ENCODE results near the gene WDFY2. TPM values are rescaled to one million over a fixed set of nuclear protein-coding genes. Genes with fewer than 3 reads are reported as not detected.

WDFY2 gene
- total RNA-seq, 1 donor: 19.0 TPM

DNA sequence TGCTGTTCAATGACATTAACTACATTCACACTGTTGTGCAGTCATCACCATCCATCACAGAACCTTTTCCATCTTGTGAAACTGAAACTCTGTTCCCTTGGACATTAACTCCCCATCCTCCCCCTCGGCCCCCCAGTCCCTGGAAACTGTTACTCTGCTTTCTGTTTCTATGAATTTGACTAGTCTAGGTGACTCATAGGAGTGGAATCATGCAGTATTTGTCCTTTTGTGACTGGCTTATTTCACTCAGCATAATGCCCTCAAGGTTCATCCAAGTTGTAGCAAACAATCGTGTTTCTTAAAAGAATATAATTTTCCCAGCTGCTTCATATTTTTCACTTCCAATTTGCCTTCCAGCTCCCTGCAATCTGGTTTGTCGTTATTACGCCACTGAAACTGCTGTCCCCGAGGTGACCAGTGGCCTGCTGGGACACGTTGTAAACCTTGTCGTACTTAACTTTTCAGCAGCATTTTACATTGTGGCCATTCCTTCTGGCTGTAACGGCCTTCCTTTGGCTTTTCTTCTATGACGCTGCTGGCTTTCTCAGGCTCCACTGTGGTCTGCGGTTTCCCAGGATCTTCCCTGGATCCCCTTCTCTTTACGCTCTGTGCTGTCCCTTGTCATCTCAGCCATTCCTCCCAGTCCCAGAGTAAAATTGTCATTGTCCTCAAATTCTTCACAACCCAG lies 145.7 kb downstream of the WDFY2 start:
- H3K27me3 ChIP-seq (ENCODE audit: insufficient read depth, low read length): no peaks in the 10 kb centered on the region
- H3K9me3 ChIP-seq (ENCODE audit: low read depth, low read length): no peaks in the 10 kb centered on the region
- H3K4me1 ChIP-seq (ENCODE audit: insufficient read depth, low read length): peaks cover 13% of the 10 kb centered on the region
- H3K4me3 ChIP-seq (ENCODE audit: low read length): no peak overlapping the region

DNA sequence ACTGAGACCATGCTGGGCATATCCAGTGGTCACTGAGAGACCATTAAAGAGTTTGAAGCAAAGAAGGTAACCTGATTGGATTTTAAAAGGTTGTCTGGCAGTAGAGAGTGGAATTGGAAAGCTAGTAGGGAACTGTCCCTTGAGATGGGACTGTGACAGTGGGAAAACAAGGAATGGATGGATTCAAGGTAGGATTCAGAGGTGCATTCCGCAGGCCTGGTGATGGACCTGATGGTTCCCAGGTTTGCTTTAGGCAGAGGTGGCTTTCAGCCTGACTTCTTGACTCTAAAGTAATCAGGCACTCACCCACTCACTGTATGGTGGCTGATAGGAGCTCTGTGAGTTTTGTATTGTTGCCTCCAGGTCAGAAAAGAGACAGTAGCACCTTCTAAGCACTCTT lies 146.7 kb downstream of the WDFY2 start:
- no peak overlapping the region for H3K4me3 ChIP-seq (ENCODE audit: low read length)
- no peaks in the 10 kb centered on the region for H3K9me3 ChIP-seq (ENCODE audit: low read depth, low read length)

DNA sequence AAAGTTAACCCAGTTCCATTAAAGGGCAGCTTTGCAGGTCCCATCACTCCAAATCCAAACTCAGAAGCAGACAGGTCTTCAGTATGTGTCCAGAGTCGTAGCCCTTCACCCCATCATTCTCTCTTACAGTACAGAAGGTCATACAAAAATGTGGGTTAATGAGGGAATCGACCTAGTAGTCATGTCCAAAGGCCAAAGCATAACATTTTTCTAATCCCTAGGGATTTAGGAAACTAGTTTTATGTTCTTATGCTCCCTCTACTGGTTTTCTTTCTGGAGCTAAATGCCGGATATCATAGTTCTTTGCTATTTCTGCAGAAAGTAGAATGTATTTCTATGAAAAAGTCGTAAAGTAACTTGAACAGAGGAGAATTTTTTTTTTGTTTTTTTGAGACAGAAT lies 147.5 kb downstream of the WDFY2 start:
- H3K4me3 ChIP-seq (ENCODE audit: low read length): no peak overlapping the region
- H3K9me3 ChIP-seq (ENCODE audit: low read depth, low read length): no peaks in the 10 kb centered on the region
- peaks cover 13% of the 10 kb centered on the region for H3K4me1 ChIP-seq (ENCODE audit: insufficient read depth, low read length)
- no peaks in the 10 kb centered on the region for H3K27me3 ChIP-seq (ENCODE audit: insufficient read depth, low read length)

More for the DNA sequence above, 146.7 kb downstream of the WDFY2 start:
- Histone ChIP-seq H3K4me1 (ENCODE audit: insufficient read depth, low read length) (peaks cover 13% of the 10 kb centered on the region), H3K27me3 (ENCODE audit: insufficient read depth, low read length) (no peaks in the 10 kb centered on the region)

DNA sequence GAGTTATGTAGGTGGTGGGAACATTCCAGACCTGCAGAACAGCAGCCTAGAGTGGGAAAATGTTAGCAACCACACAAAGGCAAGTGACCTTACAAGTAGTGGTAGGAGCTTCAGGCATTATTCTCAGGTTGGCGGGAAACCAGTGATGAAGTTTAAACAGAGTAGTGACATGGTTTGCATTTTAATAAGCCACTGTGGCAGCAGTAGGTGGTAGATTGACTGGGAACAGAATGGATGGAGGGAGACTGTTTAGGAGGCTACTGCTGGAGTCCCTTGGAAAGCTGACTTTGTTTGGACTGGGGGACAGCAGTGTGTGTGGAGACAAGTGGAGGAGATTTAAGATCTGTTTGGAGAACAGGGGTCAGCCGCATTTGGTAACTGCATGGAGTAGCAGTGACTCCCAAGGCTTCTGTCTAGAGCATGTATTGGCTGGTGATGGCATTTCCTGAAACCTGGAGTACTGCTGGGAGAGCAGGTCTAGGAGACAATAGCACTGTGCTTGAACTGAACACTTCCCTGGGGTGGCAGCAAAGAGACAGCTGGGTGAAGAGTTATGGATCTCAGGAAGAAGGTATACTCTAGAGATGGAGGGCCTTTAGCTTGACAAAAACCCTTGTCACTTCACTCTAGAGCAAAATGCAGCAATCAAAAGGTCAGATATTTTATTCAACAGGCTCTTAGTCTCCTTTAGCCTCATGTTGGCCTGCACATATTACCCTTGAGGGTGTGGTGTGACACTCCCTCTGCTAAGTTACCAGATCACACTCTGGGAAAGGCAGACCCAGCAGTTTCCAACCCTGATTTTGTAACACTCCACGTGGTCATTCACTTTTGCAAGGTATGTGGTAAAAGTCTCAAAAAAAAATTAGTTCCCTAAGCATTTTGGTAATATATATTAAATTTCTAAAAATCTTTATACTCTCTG lies 149.4 kb downstream of the WDFY2 start:
- H3K27me3 ChIP-seq (ENCODE audit: insufficient read depth, low read length): no peaks in the 10 kb centered on the region
- no peaks in the 10 kb centered on the region for H3K9me3 ChIP-seq (ENCODE audit: low read depth, low read length)

DNA sequence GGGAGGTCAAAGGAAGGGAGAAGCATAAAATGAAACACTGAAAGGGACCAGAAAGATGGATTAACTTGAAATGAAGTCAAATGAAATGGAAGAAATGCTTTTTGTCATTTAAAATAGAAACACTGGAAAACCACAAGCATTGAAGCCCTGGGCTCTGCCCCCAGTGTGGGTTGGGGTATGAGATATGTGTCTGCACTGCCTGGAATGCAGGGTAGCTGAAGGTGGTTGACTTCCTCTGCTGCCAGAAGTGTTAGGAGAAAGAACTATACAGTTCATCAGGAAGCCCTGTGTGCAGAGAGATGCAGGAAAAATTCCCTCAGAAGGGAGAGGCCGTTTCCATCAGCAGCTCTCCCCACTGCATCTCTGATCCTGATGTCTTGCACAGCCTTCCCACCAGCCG lies 150.5 kb downstream of the WDFY2 start:
- H3K9me3 ChIP-seq (ENCODE audit: low read depth, low read length): no peaks in the 10 kb centered on the region
- peaks cover 9% of the 10 kb centered on the region for H3K4me1 ChIP-seq (ENCODE audit: insufficient read depth, low read length)
- H3K27me3 ChIP-seq (ENCODE audit: insufficient read depth, low read length): no peaks in the 10 kb centered on the region
- no peak overlapping the region for H3K4me3 ChIP-seq (ENCODE audit: low read length)

More for the DNA sequence above, 149.4 kb downstream of the WDFY2 start:
- H3K4me3 ChIP-seq (ENCODE audit: low read length): no peak overlapping the region
- H3K4me1 ChIP-seq (ENCODE audit: insufficient read depth, low read length): peaks cover 13% of the 10 kb centered on the region

DNA sequence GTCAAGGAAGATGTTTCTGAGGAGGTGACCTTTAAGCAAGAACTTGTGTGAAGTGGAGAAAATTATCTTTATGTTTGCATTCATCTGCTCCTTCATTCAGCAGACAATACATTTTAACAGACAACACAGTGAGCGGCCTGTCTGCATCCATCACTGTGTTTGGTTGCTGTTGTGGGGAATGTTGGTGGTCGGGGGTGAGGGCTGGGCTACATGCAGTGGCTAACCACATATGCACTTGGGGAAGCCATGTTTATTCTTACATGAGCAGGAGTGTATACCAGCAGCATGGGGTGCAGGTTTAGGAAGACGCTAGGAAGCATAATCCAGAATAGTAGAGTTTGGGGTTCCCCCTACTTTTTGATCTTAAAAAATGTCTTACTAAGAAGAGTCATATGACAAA lies 153.3 kb downstream of the WDFY2 start:
- Histone ChIP-seq H3K4me1 (ENCODE audit: insufficient read depth, low read length) (peaks cover 9% of the 10 kb centered on the region), H3K9me3 (ENCODE audit: low read depth, low read length) (no peaks in the 10 kb centered on the region), H3K4me3 (ENCODE audit: low read length) (no peak overlapping the region), H3K27me3 (ENCODE audit: insufficient read depth, low read length) (no peaks in the 10 kb centered on the region)

DNA sequence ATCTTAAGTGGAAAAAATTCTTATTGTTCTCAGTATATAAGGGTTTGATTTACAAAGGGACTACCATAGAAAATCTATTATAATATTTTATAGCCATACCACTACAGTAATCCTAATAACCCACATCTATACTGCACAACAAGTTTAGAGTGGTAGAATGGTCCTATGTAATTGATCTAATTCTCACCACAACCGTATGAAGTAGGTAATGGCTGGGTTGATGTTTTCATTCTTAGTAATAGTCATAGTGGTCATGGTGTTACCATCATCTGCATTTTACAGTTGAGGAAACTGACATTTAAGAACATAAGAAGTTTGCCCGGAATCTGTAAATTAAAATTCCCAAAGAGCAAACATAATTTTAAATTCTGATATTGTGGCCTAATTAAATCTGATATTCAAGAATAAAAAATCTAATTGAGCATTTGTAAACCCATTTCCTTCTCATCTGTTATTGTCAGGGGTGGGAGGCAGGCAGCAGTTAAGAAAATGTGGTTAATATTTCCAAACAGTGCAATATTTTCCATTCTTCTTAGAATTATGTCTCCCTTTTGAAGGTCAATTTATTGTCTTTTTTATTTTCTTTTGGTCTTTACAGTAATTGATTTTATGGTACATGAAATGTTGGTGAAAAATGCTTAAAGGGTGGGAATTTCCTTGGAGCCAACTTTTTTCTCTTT lies 154.1 kb downstream of the WDFY2 start:
- no peaks in the 10 kb centered on the region for H3K27me3 ChIP-seq (ENCODE audit: insufficient read depth, low read length)
- no peak overlapping the region for H3K4me3 ChIP-seq (ENCODE audit: low read length)
- no peaks in the 10 kb centered on the region for H3K9me3 ChIP-seq (ENCODE audit: low read depth, low read length)
- H3K4me1 ChIP-seq (ENCODE audit: insufficient read depth, low read length): peaks cover 7% of the 10 kb centered on the region

DNA sequence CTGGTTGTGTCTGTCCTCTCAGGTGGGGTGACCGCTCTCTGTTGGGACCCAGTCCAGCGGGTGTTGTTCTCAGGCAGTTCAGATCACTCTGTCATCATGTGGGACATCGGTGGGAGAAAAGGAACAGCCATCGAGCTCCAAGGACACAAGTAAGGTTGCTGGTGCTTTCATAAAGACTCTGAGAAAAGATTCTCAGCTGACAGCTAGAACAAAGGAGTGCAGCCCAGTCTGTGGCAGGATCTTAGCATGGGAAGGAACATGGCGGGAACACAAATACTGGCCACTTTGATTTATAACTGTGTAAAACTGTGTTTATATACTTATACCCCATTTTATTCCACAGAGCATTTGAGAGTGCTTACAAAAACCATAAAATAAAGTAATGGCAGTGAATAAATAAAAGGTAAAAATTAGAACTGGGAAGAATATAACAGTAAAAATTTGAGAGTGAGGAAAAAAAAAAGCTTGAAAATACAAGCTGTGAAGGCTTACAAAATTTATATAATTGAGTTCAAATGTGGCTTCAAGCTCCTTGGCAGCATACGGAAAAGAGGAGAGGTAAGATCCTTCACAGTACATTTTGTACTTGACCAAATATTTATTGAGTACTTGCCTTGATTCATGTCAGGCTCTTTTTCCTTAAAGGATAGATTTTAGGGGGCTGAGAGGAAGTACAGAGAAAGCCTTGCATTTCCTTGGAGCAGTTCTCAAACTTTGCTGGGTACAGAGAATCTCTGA lies 154.9 kb downstream of the WDFY2 start:
- H3K9me3 ChIP-seq (ENCODE audit: low read depth, low read length): no peaks in the 10 kb centered on the region
- H3K4me1 ChIP-seq (ENCODE audit: insufficient read depth, low read length): no peaks in the 10 kb centered on the region
- H3K27me3 ChIP-seq (ENCODE audit: insufficient read depth, low read length): no peaks in the 10 kb centered on the region
- H3K4me3 ChIP-seq (ENCODE audit: low read length): no peak overlapping the region

DNA sequence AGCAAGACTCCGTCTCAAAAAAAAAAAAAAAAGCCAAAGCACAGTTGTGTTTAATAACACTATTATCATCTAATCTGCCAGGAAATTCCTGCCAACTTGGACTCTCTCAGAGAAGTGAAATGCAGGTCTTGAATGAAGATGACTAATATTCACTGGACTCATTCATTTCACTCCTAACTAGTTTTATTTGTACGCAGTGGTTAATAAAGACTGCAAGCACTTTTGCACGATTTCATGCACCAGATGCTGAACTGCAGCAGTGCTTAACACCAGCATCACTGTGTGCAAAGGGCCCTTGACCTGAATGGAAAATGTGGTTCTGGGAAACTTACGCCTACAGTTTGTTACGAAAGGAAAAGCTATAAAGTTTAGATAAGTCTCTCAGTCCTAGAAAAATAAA lies 156.4 kb downstream of the WDFY2 start:
- H3K9me3 ChIP-seq (ENCODE audit: low read depth, low read length): no peaks in the 10 kb centered on the region
- no peak overlapping the region for H3K4me3 ChIP-seq (ENCODE audit: low read length)
- no peaks in the 10 kb centered on the region for H3K27me3 ChIP-seq (ENCODE audit: insufficient read depth, low read length)
- H3K4me1 ChIP-seq (ENCODE audit: insufficient read depth, low read length): no peaks in the 10 kb centered on the region

DNA sequence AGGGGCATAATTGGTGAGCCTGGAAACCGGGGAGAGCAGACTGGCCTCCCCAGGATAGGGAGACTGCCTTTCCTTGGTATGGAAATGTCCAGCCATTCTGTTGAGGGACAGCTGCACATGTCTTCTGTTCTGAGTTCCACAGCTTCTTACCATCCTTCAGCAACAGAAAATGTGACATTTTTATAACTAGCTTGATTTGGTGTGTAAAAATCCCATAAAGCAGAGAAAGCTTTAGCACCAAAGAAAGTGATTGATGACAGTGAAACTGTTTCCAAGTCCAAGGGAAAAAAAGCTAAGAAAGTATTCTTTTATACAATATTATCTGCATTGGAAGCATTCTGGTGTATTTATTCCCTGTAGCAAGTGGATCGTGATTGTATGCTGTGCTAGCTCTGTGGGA lies 157.8 kb downstream of the WDFY2 start:
- no peak overlapping the region for H3K4me3 ChIP-seq (ENCODE audit: low read length)
- H3K9me3 ChIP-seq (ENCODE audit: low read depth, low read length): no peaks in the 10 kb centered on the region
- no peaks in the 10 kb centered on the region for H3K4me1 ChIP-seq (ENCODE audit: insufficient read depth, low read length)
- H3K27me3 ChIP-seq (ENCODE audit: insufficient read depth, low read length): no peaks in the 10 kb centered on the region

DNA sequence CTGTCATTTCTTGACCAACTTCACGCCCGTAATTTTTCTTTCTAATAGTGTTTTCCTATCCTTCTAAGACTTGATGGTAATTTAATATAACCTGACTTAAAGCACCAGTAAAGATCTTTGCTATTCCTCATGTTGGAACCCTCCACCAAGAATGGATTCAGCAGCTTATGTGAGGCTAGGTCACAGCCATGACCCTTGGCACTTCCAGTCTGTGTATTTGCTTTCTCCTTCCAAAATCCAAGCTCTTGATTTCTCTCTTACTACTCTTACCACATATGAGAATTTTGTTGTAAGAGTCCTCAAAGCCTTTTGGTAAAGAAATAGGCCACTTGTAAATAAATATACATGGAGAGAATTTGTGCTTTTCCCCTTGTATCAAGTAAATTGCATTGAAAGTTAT lies 158.3 kb downstream of the WDFY2 start:
- Histone ChIP-seq H3K9me3 (ENCODE audit: low read depth, low read length) (peaks cover 5% of the 10 kb centered on the region), H3K27me3 (ENCODE audit: insufficient read depth, low read length) (no peaks in the 10 kb centered on the region), H3K4me3 (ENCODE audit: low read length) (no peak overlapping the region), H3K4me1 (ENCODE audit: insufficient read depth, low read length) (no peaks in the 10 kb centered on the region)

DNA sequence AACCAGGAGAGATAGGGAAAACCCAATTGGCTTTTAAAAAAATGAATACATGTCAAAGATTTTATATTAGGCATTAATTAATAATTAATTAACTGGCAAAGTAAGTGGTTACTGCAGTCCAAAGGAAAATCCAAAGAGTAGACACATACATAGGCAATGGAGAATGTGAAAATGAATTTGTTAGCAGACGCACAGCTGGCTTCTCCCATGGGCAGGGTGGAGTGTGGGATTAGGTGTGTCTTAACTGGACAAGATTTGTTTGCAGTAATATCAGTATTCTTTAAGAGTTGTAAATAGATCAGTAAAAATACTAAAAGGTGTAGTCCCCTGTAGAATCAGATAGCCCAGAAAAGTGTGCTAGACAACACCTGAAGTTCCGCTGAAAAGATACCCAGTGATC lies 161.0 kb downstream of the WDFY2 start:
- no peaks in the 10 kb centered on the region for H3K4me1 ChIP-seq (ENCODE audit: insufficient read depth, low read length)
- H3K4me3 ChIP-seq (ENCODE audit: low read length): no peak overlapping the region
- no peaks in the 10 kb centered on the region for H3K27me3 ChIP-seq (ENCODE audit: insufficient read depth, low read length)
- peaks cover 15% of the 10 kb centered on the region for H3K9me3 ChIP-seq (ENCODE audit: low read depth, low read length)

DNA sequence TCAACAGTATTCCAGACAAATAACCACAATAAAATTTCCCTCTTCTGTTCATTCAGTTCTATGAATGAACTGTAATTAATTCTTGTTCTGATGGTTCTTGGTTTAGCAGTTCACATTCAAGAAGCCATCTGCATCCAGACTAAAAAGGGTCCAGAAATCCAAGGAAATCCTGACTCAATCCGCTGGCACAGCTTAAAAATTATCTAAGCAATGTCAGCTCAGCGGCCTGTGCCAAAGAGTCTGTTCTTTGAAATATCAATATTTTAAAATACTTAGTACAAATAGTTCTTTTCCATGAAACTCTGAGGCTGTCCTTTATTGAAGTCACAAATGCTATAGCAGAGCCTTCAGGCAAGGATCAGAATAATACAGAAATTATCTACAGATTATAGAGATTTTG lies 162.5 kb downstream of the WDFY2 start:
- Histone ChIP-seq H3K4me3 (ENCODE audit: low read length) (no peak overlapping the region), H3K9me3 (ENCODE audit: low read depth, low read length) (peaks cover 15% of the 10 kb centered on the region), H3K4me1 (ENCODE audit: insufficient read depth, low read length) (no peaks in the 10 kb centered on the region), H3K27me3 (ENCODE audit: insufficient read depth, low read length) (no peaks in the 10 kb centered on the region)

DNA sequence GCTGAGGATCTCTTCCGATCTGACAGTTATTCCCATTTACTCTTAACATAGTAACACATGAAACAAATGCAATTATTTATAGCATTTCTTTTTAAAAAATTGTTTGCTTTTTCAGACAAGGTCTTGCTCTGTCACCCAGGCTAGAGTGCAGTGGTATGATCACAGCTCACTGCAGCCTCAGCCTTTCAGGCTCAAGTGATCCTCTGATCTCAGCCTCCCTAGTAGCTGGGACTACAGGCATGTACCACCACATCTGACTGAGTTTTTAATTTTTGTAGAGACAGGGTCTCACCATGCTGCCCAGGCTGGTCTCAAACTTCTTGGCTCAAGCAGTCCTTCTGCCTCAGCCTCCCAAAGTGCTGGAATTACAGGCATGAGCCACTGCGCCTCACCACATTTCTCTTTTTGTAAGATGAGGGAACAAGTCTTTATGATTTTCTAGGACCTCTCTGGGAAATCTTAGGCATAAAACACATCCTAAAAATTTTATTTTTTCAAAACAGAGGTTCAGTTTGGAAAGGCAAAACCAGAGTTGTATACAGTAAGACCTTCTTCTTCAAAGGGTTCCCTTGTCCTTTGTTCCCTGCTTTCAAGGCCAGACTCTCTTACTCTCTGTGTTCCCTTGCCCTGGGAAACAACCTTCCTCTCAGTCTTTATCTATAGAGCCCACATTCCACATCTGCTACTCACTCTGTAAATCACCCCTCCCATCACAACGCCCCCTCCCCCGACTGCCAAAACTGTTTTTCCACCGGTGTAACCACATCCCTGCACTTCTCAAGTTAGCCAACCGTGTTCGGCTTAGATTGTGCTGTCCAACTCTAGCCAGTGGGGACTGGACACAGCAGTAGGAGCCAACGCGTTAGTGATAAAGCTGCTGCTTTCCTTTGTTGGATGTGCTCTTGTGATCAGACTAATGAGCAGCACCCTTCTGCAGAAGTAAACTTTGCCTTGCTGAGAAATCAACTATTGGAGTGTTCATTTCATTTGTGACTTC lies 163.5 kb downstream of the WDFY2 start:
- Histone ChIP-seq H3K9me3 (ENCODE audit: low read depth, low read length) (peaks cover 15% of the 10 kb centered on the region), H3K4me1 (ENCODE audit: insufficient read depth, low read length) (no peaks in the 10 kb centered on the region), H3K4me3 (ENCODE audit: low read length) (no peak overlapping the region), H3K27me3 (ENCODE audit: insufficient read depth, low read length) (no peaks in the 10 kb centered on the region)
